Effector CD8-positive, alpha-beta T cell (primary cell): ENCODE data around the gene PACRG.

Experiments
- DNase-seq: peaks from one replicate; lab custom pipeline; 2025; lab: John Stamatoyannopoulos, UW

PACRG gene

GRCh38 chr6:162710419-162710818 lies 17.4 kb upstream of the PACRG start:
- DNase-seq, result no peak

GRCh38 chr6:162710936-162711335 lies 16.8 kb upstream of the PACRG start:
- no peak for DNase-seq

- DNase-seq, result no peak
Observed at GRCh38 chr6:162711376-162711775, 16.4 kb upstream of the PACRG start.

- DNase-seq, result no peak
Observed at GRCh38 chr6:162712694-162713093, 15.1 kb upstream of the PACRG start.

GRCh38 chr6:162713974-162714780 lies 13.6 kb upstream of the PACRG start:
- no peak for DNase-seq

GRCh38 chr6:162715601-162716000 lies 12.2 kb upstream of the PACRG start:
- no peak for DNase-seq

- no peak for DNase-seq
Observed at GRCh38 chr6:162719528-162719927, 8.2 kb upstream of the PACRG start.

- DNase-seq, result no peak
Observed at GRCh38 chr6:162721404-162721687, 6.4 kb upstream of the PACRG start.

- DNase-seq, result no peak
Observed at GRCh38 chr6:162722226-162722625, 5.5 kb upstream of the PACRG start.

- DNase-seq, result no peak
Observed at GRCh38 chr6:162722633-162723032, 5.1 kb upstream of the PACRG start.

- no peak for DNase-seq
Observed at GRCh38 chr6:162726947-162727321, 840 bp upstream of the PACRG start.

GRCh38 chr6:162728197-162728596 lies 423 bp downstream of the PACRG start:
- no peak for DNase-seq

- DNase-seq, result no peak
Observed at GRCh38 chr6:162728706-162729105, 932 bp downstream of the PACRG start.

GRCh38 chr6:162730502-162730901 lies 2.7 kb downstream of the PACRG start:
- no peak for DNase-seq

- no peak for DNase-seq
Observed at GRCh38 chr6:162733489-162733888, 5.7 kb downstream of the PACRG start.

GRCh38 chr6:162736961-162737360 lies 9.2 kb downstream of the PACRG start:
- no peak for DNase-seq

- DNase-seq, result no peak
Observed at GRCh38 chr6:162750776-162751175, 23.0 kb downstream of the PACRG start.

GRCh38 chr6:162751211-162751859 lies 23.6 kb downstream of the PACRG start:
- no peak for DNase-seq

GRCh38 chr6:162753775-162754174 lies 26.0 kb downstream of the PACRG start:
- DNase-seq, result no peak

- DNase-seq, result no peak
Observed at GRCh38 chr6:162770136-162770535, 42.4 kb downstream of the PACRG start.

GRCh38 chr6:162770955-162771354 lies 43.2 kb downstream of the PACRG start:
- no peak for DNase-seq

GRCh38 chr6:162772466-162772865 lies 44.7 kb downstream of the PACRG start:
- DNase-seq, result no peak

GRCh38 chr6:162773996-162774395 lies 46.2 kb downstream of the PACRG start:
- DNase-seq, result no peak

GRCh38 chr6:162777091-162777490 lies 49.3 kb downstream of the PACRG start:
- no peak for DNase-seq
